Spleen (tissue), 7 donors: ENCODE measurements around the gene ADGRF3.

Experiments
- CTCF ChIP-seq, 11 experiments: fragments of 200-600 bp in 7 of 11; fragments of 450-650 bp in 4 of 11; sonication (generic) in 4 of 11; IDR thresholded peaks in 8 of 11; conservative IDR thresholded peaks in 3 of 11; 1 replicate in 7 of 11; 2 replicates in 4 of 11; pipeline versions ENCODE4 v1.4.0 to v1.8.0; 2016 to 2021; ENCODE audit warnings: antibody characterized with exemption in 11 of 11, inconsistent platforms in 4 of 11, mild to moderate bottlenecking in 1 of 11
- POLR2A ChIP-seq, 3 donors: fragments of 450-650 bp; IDR thresholded peaks; one replicate each; pipeline ENCODE4 v1.5.1; 2017; ENCODE audit warnings: antibody characterized with exemption in 3 of 3, mild to moderate bottlenecking in 1 of 3
- POLR2AphosphoS5 ChIP-seq, 3 donors: sonication (generic); formaldehyde crosslinking; IDR thresholded peaks; one replicate each; pipeline ENCODE4 v1.5.1; 2017; ENCODE audit warnings: antibody characterized with exemption in 3 of 3
- donor health status: DM: no; HTN: no; CAD: no; lungs with moderate emphysema.
- donor health status: DM: no; HTN: no; CAD: no.
- donor health status: DM: no; HTN: no; CAD: no.

GRCh38 chr2:26363958-26364357 is 17.4 kb upstream of the ADGRF3 start:
- no peak for TF ChIP-seq CTCF (IDR thresholded peaks at IDR 0.05 in 8 of 11, conservative IDR thresholded peaks at IDR 0.05 in 3 of 11)
- TF ChIP-seq POLR2A (IDR thresholded peaks at IDR 0.05), result no peak
- no peak for TF ChIP-seq POLR2AphosphoS5 (IDR thresholded peaks at IDR 0.05)
